Left forelimb (tissue), 1 donor: ENCODE data around the gene CPNE6.

ENCODE experiments used
- DNase-seq: peaks from one replicate; pipeline ENCODE4 v3.0.0-alpha.2; 2018; ENCODE audit warnings: low spot score

Gene CPNE6

GRCh38 chr14:24054646-24055045 lies 16.7 kb upstream of the CPNE6 start:
- no peak for DNase-seq

- no peak for DNase-seq
Observed at GRCh38 chr14:24055971-24056799, 15.2 kb upstream of the CPNE6 start.

DNA sequence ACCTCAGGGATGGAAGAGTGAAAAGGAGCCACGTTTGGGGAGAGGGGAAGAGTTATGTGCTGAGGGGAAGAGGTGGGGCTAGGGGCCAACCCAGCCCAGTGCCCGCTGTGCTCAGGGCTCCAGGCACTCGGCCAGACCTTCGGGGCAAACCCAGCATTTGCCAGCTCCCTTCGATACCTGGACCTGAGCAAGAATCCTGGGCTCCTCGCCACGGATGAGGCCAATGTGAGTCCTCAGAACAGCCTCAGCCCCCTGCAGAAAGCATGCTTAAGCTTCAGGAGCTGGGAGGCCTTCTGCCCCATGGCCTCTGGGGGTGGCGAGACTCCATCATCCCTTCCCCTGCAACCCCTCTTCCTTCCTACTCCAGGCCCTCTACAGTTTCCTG lies 14.6 kb upstream of the CPNE6 start:
- DNase-seq: no peak

- no peak for DNase-seq
Observed at GRCh38 chr14:24057271-24057670, 14.1 kb upstream of the CPNE6 start.

DNA sequence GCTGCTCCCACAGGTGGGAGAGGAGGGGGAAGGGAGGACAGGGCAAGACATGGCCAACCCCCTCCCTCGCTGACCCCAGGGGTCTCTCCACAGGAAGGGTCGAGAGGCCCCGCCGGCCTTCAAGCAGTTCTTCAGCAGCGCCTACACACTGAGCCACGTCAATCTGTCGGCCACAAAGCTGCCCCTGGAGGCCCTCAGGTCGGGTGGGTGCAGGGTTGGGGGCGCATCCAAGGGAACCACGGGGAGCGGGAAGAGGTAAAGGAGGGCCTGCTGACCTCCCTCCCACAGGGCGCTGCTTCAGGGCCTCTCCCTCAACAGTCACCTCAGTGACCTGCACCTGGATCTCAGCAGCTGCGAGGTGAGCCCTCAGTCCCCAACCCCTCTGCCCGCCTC lies 13.5 kb upstream of the CPNE6 start:
- no peak for DNase-seq

GRCh38 chr14:24058260-24058950 lies 13.0 kb upstream of the CPNE6 start:
- peak; percentile 82 for DNase-seq

DNA sequence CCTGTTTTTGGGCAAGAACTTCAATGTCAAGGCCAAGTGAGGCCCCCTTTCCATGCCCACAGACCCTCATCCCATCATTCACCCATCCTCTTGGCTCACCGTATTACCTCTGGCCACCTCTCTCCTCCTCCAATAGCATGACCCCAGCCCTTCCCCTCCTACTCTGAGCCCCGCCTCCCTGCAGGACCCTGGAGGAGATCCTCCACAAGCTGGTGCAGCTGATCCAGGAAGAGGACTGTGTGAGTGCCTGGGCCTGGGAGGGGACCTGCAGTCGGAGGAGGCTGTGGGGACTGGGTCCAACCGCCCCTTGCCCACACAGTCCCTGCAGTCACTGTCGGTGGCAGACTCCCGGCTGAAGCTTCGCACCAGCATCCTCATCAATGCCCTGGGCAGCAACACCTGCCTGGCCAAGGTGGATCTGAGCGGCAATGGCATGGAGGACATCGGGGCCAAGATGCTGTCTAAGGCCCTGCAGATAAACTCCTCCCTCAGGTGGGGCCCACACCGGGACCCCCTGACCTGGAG lies 12.3 kb upstream of the CPNE6 start:
- DNase-seq: no peak

DNA sequence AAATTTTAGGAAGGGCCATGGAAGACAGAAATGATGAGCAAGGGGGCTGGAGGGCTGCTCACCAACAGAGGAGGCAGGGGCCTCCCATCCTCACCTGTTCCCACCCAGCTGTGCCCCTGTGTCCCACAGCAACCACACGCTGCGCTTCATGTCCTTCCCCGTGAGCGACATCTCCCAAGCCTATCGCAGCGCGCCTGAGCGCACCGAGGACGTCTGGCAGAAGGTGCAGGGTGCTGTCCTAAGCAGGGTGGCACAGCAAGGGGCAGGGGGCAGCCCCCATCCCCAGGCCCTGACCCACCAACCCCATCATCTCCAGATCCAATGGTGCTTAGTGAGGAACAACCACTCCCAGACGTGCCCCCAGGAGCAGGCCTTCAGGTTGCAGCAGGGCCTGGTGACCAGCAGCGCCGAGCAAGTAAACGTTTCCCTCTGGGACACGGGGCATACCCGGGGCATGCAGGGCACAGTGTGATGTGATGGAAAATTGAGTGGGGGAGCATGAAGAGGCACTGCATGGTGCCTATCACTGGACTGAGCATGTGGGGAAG lies 11.4 kb upstream of the CPNE6 start:
- no peak for DNase-seq

- DNase-seq: no peak
Observed at GRCh38 chr14:24060443-24060842, 10.9 kb upstream of the CPNE6 start.

- no peak for DNase-seq
Observed at GRCh38 chr14:24060984-24061913, 10.1 kb upstream of the CPNE6 start.

DNA sequence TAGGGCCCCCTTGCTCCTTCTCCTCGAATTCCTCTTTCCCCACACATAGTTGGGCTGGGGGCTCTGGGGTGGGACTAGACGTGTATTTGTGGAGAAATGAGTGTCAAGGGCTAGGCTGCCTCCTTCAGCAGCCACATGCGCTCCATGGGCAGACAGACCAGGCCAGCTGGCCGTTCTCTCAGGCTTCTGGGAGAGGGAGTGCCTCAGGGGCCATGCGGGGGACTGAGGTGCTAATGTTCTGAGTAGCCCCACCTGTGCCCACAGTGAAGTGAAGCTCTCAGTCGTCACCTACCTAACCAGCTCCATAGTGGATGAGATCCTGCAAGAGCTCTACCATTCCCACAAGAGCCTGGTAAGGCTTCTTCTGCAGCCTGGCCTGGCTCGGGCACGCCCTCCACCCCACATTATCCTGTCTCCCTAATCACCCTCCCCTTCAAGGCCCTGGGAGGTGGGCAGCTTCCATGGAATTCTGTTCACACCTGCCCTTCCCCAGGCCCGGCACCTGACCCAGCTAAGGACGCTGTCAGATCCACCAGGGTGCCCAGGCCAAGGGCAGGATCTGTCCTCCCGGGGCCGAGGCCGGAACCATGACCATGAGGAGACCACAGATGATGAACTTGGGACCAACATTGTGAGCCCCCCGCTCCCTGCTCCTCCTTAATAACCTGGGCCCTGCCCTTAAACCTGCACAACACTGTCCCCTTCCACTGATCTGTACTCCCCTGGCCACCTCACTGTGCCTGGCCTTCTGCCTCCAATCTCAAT lies 9.0 kb upstream of the CPNE6 start:
- DNase-seq: no peak

- DNase-seq: no peak
Observed at GRCh38 chr14:24063263-24063836, 8.0 kb upstream of the CPNE6 start.

DNA sequence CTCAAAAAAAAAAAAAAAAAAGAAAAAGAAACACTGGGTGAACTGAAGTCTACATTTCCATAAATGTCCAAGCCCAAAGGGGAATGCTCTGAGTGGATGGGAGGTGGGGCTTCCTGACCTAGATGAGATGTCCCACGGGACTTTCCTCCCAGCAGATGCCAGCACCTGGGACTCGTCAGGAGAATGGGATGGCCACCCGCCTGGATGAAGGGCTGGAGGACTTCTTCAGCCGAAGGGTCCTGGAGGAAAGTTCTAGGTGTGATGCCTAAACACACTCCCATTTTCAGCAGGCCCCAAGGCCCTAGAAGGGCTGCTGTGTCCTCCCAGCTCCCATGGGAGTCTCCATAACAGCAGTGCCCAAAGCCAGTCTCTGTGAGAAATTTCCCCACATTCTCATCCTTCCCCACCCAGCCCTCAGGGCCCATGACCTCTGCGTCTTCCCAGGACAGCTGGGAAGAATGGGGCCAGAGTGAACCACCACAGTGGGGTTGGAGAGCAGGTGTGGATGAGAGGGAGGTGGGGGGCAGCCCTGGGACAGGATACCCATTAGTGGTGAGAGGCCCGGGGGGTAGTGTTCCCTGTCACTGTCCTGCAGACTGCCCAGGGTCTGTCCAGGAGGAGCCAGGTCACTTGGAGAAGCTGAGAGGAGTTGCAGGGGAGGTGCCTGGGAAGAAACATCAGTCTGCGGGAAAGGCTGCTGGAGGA lies 7.1 kb upstream of the CPNE6 start:
- DNase-seq: no peak

GRCh38 chr14:24064856-24065255 lies 6.5 kb upstream of the CPNE6 start:
- DNase-seq: no peak

- no peak for DNase-seq
Observed at GRCh38 chr14:24065408-24065807, 6.0 kb upstream of the CPNE6 start.

- no peak for DNase-seq
Observed at GRCh38 chr14:24066496-24067132, 4.7 kb upstream of the CPNE6 start.

DNA sequence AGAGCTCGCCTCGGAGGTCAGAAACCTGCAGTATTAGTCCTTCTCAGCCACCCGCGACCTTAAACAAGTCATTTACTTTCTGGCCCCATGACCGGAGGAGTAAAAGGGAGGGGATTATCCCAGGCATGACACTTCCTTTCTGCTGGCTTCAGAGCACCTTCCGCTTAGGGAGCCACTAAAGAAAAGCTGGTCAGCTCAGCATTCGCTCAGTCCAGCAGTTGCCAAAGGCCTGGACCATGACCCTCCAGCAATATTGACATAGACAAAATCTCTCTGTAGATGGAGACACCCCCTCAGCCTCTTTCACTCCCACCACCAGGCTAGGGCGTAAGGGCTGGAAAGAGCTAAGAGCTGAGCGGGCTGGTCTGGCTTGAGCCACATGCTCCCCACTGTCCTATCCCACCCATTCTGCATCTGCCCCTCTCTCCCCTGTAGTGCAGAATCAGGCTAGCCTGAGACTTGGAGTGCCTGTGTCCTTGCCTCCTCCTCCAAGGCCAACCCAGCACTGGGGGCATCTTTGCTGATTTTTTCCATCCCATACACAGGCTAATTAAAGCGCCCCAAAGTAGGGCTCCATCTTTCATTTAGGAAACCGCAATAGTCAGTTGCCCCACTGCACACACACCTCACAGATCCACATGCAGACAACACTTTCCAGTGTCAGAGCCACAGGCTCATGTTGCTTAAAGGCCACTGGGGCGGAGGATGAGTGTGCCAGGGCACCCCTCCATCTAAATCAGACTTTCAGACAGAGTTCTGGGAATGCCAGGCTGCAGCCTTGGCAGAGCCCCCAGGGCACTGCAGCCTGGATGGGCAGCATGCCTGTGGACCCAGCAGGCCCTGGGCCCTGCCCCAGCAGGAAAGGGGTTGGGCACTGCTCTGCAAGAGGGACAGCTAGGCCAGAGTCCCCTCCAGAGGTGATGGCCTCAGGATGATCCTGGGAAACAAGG lies 4.0 kb upstream of the CPNE6 start:
- DNase-seq: no peak

GRCh38 chr14:24068711-24069410 lies 2.5 kb upstream of the CPNE6 start:
- no peak for DNase-seq
